Cerebellar nuclear complex (tissue), 1 donor: ENCODE data around the gene PPIG.
"Not testable (repeated sequence)": the region's sequence is repeated elsewhere in the genome, so short reads cannot be mapped to it uniquely, and the experiment has no call there.

Source experiments
- DNase-seq, 2 experiments: peaks; one replicate each; lab custom pipeline; 2025; lab: John Stamatoyannopoulos, UW

PPIG gene

DNA sequence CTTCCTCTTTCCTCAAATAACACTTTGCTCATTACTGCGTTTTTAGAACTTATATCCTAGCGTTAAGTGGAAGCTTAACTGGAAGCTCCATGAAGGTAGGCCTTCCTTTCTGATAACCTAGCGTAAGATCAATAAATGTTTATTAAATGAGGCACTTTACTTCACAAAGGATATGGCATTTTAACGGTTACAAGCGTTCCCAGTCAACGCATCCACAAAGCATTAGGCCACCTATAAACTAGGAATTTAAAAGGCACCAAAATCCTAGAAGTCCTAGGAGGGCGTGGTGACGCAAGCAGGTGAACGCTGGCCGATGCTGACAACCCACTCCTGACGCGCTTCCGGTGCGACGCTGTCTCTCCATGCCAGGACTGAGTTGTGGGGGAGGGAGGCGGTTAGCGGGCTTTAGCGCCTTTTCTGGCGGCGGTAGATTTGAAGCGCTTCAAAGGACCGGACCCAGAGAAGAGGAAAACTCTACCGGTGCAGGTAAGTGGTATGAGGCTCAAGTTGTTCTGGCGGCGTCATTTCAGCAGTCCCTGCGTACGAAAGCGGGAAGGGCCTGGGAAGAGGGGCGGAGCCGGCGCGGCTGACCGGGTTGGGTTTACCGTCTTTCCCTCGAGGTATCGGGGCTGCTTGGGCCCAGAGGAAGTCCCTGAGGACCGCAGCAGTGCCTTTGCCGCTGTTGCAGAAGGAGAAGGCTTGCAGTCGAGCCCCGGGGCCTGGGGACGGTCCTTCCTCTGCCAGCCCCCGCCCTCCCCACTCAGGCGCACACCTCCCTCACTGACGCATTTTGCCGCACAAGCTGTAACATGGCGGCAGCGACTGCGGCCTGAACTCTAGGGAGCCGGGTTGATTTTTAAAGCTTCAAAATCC, at the start of gene PPIG:
Gene PPIG (plus strand): TSS at position 347 of the 873 bp plus-strand sequence. CDS start 19,691 bp downstream, outside the sequence.
- DNase-seq, result peak in 1 of 2 experiments; percentile 65

DNA sequence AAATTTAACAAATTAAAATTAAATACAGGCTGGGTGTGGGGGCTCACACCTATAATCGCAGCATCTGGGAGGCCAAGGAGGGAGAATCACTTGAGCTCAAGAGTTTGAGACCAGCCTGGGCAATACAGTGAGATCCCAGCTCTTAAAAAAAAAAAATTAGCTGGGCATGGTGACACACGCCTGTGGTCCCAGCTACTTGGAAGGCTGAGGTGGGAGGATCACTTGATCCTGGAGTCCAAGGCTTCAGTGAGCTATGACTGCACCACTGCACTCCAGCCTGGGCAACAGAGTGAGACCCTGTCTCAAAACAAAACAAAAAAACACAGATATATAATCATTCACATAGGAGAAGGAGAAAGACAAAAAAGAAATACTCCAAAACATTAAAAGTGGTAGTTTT, 44.7 kb upstream of the PPIG start:
- not testable (repeated sequence) for DNase-seq

DNA sequence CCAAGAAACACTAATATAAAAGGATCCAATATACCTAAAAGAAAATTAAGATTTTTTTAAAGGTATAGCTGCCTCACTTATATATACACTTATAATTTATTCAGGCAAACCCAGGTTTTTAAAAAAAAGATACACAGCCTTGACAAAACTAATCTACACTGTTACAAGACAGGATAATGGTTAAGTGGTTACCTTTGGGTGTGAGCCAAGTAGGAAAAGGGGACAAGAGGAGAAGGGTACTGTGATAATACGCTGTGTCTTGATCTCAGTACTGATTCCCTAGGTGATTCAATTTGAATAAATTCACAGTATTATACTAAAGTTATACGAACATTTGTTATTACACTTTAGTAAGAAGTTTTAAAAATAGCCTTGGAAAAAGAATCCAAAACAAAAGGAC, 44.0 kb upstream of the PPIG start:
- no peak for DNase-seq

DNA sequence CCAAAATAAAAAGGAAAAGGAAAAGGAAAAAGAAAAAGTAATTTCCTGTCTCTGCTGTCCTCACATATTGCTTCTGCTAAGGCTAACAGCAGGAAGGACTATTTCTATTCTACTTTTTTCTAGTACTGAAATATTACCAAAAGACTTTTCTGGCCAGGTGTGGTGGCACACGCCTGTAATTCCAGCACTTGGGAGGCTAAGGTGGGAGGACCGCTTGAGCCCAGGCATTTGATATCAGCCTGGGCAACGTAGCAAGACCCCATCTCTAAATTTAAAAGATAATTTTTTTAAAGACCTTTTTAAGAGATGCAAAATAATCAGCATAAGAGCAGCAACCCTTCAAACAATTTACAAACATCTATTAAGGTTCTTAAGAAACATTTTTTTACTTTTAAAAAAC, 41.7 kb upstream of the PPIG start:
- DNase-seq, result no peak

DNA sequence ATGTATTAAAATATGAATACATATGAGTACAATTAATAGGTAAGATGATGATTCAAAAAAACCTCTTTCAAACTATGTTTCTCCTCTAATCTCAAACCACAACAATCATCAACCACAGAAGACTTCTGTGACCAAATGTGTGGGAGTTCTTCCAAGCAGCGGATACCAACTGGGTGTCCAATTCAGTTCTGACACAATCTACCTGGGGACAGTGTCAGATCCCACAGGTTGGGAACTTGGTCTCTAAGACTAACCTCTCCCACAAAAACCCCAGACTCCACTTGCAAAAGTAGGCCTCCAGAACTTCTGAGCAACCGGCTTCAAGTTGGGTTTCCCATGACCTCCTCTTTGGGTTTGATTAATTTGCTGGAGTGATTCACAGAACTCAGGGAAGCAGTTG, 37.4 kb upstream of the PPIG start:
- DNase-seq, result no peak

DNA sequence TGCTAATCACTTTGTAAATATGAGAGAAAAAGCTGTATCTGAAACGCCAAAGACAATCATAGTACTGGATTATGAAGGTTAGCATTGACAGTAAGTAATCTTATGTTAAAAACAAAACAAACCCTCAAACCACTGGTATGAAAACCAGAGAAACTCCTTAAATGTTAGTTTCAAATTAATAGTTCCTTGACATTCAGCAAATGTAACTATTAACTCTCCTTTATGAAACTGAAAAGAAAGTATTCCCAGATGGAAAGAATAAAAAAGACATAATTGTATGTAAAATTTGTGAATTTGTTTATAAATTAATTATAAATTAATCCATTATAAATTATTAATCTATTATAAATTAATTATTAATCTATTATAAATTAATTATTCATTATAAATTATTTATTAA, 22.8 kb upstream of the PPIG start:
- no peak for DNase-seq

DNA sequence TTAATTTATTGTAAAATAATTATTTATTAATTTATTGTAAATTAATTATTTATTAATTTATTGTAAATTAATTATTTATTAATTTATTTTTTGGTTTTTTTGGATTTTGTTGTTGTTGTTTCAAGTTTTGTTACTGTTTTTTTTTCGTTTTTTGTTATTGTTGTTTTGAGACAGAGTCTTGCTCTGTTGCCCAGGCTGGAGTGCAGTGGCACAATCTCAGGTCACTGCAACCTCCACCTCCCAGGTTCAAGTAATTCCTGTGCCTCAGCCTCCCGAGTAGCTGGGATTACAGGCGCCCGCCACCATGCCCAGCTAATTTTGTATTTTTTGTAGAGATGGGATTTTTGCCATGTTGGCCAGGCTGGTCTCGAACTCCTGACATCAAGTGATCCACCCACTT, 22.1 kb upstream of the PPIG start:
- not testable (repeated sequence) for DNase-seq

DNA sequence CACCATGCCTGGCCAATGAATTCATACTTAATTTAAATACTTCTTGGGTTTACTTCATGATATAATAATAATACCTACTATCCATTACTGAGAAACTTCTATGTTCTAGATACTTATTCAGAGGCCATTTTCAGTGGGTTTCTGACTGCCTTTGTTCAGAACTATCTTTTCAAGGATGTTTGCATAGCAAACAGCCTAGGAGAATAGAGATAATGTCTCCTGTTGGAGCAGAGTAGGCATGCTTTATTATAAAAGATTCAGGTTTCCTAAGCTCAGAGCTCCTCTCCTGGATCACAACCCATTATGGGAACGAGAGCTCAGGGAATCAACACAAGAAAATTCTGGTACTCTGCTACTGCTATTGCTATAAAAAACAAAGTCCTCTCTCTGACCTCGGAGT, 21.6 kb upstream of the PPIG start:
- DNase-seq, result no peak

DNA sequence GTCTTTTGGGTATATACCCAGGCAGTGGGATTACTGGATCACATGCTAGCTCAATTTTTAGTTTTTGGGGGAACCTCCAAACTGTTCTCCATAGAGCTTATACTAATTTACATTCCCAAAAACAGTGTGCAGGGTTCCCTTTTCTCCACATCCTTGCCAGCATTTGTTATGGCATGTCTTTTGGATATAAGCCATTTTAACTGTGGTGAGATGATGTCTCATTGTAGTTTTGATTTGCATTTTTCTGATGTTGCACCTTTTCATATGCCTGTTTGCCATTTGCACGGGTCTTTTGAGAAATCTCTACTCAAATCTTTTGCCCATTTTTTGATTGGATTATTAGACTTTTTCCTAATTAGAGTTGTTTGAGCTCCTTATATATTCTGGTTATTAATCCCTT, 18.5 kb upstream of the PPIG start:
- DNase-seq, result no peak

DNA sequence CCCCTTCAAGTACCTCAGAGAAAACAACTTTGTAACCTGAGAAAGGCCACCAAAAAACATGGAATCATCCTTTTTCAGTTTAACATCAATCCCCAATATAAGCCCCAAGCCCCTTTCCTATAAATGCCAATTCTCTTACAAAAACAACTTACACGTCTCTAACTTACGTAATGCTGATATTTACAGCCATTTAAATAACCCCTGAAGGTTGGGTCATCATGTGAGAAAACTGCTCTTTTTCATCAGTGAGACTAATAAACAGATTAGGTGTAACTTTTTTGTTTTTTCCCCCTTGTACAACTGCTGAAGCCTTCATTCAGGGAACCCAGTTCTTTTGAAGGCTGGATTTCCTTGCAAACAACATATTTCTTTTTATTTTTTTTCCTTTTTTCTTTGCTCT, 14.2 kb upstream of the PPIG start:
- DNase-seq, result no peak

DNA sequence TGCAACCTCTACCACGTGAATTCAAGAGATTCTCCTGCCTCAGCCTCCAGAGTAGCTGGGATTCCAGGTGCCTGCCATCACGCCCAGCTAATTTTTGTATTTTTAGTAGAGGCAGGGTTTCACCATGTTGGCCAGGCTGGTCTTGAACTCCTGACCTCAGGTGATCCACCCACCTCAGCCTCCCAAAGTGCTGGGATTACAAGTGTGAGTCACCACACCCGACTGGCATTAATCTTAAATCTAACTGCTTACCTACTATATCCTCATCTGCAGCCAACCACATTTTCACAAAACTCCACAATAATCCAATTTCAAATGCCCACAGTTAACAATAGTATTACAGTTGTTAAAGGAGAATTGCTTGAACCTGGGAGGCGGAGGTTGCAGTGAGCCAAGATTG, 13.4 kb upstream of the PPIG start:
- not testable (repeated sequence) for DNase-seq

DNA sequence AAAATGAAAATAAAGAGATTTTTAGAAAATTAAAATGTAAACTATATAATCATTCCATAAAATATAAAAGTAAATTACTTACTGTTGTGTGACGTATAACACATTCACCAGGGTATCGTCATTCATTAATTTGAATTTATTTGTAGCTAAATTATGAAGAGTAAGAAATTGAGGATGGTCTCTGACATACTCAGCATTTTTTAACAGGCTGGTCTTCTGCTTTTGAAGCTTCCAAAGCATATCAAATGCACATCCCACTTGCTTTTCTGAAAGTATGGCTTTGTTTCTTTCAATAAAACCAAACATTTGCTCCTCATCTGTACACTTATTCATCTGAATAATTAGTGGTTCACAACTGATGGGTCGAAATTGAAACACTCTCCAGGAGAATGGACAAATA, 12.6 kb upstream of the PPIG start:
- DNase-seq, result no peak

DNA sequence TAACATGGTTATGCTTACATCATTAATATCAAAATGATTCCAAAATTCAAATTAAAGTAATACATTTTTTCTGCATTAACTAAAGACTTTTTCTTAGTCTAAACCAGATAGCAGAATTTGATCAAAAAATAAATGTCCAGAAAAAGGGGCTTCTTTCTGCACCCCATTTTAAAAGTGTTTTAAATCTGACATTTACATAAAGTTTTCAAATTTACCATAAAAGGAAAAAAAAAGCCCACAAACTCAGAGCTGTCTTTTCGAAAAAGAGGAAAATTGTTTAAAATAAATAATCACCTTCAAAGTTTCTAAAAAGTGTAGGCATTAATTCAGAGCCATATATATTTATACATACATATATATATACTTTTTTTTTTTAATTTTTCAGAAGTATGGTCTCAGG, 12.0 kb upstream of the PPIG start:
- DNase-seq, result no peak

DNA sequence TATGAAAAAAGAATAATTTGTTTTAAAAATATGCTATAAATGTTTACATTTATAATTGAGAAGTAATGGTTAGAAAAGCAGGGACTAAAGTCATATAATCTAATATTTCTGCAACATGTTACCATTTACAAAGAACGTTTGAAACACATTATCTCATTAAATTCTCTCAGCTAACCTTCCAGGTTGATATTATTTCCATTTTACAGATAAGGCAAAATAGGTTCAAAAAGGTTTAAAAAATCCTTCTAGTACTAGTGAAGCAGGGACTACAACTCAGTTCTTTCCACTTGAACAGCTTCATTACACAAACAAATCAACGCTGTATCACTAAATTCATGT, 11.4 kb upstream of the PPIG start:
- no peak for DNase-seq

DNA sequence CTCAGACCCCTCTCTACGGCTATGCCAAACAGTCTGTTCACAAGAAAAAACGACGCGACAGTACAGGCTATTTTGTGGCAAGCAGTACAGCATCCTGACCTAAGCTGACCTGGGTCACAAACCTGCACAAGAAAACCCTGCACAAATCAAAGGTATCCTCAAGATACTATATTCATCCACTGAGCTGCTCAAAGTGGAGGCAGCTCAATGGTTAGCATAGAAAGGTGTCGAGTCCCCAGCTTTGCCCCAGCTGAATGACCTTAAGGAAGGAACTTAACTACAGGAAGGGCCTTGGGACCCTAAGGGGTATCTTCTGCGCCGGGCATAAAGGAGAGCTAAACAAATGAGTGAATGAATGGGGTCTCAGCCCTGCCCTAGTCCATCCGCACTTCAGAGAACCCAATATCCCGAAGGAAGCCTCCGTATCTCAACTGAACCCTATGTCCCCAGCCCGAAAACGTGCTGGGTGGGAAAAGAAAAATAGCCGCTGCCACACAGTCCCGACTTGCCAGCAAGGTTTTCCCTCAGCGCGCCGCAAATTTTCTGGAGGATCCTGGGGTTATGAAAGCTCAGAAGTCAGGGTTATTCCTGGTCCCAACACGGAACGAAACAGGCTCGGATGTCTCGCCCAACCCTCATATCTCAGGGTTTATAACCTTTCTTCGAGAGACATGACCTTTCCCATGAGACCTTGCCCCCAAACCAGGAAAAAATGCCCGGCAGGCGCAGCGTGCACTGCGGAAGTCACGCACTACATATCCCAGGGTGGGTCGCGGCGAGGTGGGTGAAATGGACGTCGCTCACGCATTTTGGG, 10.8 kb upstream of the PPIG start, which contains the start of gene FASTKD1:
Gene FASTKD1 (minus strand): TSS at position 706 of the 814 bp plus-strand sequence. CDS start 1,836 bp downstream, outside the sequence.
- DNase-seq, result peak; percentile 43 to 83

DNA sequence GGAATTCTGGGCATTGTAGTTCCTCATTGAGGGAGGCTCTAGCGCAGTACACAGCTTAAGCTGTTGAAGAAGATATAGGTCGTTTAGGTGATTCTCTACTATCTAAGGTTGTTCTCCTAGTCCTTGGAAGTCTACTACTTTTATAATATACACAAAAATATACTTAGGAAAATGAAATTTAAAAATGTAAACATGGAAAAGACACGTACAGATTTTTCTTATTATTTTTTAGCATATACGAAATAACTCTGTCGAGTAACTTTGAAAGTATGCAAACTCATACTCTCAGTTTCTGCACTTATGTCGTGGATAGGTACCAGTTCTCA, 10.2 kb upstream of the PPIG start:
- no peak for DNase-seq

DNA sequence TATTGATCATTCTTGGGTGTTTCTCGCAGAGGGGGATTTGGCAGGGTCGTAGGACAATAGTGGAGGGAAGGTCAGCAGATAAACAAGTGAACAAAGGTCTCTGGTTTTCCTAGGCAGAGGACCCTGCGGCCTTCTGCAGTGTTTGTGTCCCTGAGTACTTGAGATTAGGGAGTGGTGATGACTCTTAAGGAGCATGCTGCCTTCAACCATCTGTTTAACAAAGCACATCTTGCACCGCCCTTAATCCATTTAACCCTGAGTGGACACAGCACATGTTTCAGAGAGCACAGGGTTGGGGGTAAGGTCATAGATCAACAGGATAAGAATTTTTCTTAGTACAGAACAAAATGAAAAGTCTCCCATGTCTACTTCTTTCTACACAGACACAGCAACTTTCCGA, 9.6 kb upstream of the PPIG start:
- DNase-seq, result not testable (repeated sequence)

DNA sequence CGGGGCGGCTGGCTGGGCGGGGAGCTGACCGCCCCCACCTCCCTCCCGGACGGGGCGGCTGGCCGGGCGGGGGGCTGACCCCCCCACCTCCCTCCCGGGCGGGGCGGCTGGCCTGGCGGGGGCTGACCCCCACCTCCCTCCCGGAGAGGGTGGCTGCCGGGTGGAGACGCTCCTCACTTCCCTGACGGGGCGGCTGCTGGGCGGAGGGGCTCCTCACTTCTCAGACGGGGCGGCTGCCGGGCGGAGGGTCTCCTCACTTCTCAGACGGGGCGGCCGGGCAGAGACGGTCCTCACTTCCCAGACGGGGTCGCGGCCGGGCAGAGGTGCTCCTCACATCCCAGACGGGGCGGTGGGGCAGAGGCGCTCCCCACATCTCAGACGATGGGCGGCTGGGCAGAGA, 8.9 kb upstream of the PPIG start:
- not testable (repeated sequence) for DNase-seq

DNA sequence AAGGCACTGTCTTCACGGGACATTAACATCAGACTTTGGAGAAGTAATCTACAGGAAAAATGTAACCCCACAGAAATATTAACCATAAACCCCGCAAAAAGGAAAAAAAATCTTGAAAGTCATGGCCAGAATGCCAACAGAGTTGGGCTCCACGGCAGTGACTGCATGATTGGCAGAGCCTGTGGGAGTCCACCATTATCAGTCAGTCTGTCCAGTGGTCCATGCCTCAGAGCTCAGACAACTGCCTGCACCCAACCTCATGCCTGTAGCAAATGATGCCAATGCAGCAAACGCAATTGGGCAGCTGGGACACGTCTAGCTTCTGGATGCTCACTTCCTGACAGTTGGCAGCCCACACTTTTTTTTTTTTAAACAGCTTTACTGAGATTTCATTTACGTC, 5.1 kb upstream of the PPIG start:
- no peak for DNase-seq

DNA sequence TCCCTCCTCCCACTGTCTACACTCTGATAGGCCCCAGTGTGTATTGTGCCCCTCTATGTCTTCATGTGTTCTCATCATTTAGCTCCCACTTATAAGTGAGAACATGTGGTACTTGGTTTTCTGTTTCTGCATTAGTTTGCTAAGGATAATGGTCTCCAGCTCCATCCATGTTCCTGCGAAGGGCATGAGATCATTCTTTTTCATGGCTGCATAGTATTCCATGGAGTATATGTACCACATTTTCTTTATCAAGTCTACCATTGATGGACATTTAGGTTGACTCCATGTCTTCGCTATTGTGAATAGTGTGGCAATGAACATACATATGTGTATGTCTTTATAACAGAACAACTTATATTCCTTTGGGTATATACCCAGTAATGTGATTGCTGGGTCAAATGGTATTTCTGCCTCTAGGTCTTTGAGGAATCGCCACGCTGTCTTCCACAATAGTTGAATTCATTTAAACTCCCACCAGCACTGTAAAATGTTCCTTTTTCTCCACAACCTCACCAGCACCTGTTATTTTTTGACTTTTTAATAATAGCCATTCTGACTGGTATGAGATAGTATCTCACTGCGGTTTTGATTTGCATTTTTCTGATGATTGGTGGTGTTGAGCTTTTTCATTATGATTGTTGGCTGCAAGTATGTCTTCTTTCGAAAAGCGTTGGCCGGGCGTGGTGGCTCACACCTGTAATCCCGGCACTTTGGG, 1.4 kb upstream of the PPIG start:
- not testable (repeated sequence) for DNase-seq

DNA sequence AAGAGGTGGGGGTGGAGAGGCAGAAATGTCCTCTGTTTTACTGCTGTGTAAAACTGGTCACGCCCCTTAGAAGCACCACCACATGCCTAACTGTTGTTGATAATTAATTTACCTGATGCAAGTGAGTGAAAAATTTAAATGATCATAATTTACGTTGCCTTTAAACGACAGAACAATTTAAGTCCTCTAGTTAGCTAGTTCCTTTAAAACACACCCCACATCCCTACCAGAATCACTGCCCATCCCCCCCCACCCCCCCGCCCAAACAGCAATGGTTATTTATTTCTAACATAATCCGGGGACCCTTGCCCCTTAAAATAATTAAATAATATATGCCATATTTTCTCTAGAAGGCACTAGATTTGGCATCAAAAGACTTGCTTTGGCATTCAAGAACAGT, 633 bp upstream of the PPIG start:
- DNase-seq, result no peak

DNA sequence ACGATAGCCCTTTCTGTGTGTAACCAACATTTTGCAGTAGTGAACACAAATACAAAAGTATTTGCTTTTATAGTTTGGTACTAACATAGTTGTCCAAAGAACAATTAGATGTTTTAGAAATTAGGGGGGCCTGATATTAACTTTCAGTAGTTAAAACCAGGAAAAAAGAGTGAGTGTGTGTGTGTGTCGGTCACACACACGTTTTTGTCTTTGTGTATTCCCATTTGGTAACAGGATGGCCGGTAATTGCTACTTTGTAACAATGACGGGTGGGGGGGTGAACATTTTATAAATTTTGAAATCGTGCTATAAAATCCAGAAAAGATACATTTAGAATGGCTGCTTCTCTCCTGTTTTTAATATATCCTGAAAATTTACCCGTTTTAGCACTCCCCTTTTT, 1.5 kb downstream of the PPIG start:
- no peak for DNase-seq

DNA sequence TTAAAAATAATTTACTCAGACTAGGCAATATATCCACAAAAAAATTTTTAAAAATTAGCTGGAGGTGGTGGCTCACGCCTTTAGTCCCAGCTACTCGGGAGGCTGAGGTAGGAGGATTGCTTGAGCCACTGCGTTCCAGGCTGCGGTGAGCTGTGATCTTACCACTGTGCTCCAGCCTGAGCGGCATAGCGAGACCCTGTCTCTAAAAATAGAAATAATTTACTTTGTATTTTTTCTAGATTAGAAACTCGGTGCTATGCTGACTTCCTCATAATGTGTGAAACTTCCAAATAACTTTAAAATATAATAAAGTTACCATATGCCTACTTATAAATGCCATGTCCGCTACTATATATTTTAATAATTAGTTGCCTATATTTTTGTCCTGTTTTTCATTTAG, 6.7 kb downstream of the PPIG start:
- DNase-seq, result no peak
